ENCODE data around the gene RALGPS1.

DNA sequence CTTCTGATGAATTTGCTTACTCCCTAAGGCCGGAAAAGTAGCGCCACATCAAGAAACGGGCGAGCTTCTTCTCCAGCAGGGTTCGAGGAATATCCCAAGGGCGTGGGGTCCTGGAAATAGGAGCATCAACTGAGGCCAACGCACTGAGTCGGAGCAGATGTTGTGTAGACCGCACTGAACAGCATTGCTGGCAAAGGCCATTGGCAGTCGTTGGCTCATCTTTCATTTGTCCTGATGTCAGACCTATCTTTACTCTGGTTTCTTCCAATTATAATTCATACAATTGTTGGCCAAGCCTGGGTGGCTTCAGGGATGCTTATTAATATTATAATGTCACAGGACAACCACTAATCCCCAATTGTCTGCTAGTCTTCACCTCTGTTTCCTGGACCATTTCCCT, 27.7 kb upstream of the RALGPS1 start:
- TF ChIP-seq, protein P1, sequence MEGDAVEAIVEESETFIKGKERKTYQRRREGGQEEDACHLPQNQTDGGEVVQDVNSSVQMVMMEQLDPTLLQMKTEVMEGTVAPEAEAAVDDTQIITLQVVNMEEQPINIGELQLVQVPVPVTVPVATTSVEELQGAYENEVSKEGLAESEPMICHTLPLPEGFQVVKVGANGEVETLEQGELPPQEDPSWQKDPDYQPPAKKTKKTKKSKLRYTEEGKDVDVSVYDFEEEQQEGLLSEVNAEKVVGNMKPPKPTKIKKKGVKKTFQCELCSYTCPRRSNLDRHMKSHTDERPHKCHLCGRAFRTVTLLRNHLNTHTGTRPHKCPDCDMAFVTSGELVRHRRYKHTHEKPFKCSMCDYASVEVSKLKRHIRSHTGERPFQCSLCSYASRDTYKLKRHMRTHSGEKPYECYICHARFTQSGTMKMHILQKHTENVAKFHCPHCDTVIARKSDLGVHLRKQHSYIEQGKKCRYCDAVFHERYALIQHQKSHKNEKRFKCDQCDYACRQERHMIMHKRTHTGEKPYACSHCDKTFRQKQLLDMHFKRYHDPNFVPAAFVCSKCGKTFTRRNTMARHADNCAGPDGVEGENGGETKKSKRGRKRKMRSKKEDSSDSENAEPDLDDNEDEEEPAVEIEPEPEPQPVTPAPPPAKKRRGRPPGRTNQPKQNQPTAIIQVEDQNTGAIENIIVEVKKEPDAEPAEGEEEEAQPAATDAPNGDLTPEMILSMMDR (IDR thresholded peaks at IDR 0.05), result no peak
- no peak for TF ChIP-seq EZH2 (IDR thresholded peaks at IDR 0.05; ENCODE audit: borderline replicate concordance, insufficient read depth, low read depth, low read length, poor library complexity, severe bottlenecking)

Measured in B cell (primary cell).